ENCODE measurements around the gene ZNF80.

DNA sequence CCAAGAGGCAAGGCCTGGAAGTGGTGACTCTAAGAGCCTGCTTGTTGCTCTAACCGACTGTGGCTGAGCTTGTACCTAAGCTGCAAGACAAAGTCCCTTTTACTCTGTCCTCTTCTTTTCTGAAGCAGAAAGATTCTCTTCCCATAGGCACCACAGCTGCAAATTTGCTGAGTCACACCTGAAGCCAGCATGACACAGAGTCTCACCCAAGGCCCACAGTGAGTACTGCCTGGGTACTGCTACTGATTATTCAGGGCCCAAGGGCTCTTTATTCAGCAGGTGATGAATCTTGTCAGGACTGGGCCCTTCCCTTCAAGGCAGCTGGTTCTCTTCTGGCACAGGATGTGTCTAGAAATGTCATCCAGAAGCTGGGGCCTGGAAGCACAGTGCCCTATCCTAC lies 37.6 kb upstream of the ZNF80 start:
- TF ChIP-seq, protein P1, sequence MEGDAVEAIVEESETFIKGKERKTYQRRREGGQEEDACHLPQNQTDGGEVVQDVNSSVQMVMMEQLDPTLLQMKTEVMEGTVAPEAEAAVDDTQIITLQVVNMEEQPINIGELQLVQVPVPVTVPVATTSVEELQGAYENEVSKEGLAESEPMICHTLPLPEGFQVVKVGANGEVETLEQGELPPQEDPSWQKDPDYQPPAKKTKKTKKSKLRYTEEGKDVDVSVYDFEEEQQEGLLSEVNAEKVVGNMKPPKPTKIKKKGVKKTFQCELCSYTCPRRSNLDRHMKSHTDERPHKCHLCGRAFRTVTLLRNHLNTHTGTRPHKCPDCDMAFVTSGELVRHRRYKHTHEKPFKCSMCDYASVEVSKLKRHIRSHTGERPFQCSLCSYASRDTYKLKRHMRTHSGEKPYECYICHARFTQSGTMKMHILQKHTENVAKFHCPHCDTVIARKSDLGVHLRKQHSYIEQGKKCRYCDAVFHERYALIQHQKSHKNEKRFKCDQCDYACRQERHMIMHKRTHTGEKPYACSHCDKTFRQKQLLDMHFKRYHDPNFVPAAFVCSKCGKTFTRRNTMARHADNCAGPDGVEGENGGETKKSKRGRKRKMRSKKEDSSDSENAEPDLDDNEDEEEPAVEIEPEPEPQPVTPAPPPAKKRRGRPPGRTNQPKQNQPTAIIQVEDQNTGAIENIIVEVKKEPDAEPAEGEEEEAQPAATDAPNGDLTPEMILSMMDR (IDR thresholded peaks at IDR 0.05) = no peak
- no peak for TF ChIP-seq RFX5 (IDR thresholded peaks at IDR 0.05)
- TF ChIP-seq POLR2A (IDR thresholded peaks at IDR 0.05; ENCODE audit: low read length) = no peak
- no peak for TF ChIP-seq TP53 (CRISPR knock-in tag; IDR thresholded peaks at IDR 0.05)
- no peak for TF ChIP-seq RAD21 (conservative IDR thresholded peaks at IDR 0.05 in 1 of 2, IDR thresholded peaks at IDR 0.05 in 1 of 2)
- TF ChIP-seq, protein P2, sequence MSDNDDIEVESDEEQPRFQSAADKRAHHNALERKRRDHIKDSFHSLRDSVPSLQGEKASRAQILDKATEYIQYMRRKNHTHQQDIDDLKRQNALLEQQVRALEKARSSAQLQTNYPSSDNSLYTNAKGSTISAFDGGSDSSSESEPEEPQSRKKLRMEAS (IDR thresholded peaks at IDR 0.05) = no peak
- TF ChIP-seq MAFK (IDR thresholded peaks at IDR 0.05; ENCODE audit: partially characterized antibody) = peak; percentile 93
- no peak for TF ChIP-seq POLR2AphosphoS2 (conservative IDR thresholded peaks at IDR 0.05; ENCODE audit: low read length)
- TF ChIP-seq CBX2 (IDR thresholded peaks at IDR 0.05; ENCODE audit: borderline replicate concordance, low read depth) = no peak
